Fibroblast of skin of right quadriceps (primary cell): ENCODE results near the gene FAM151B.
"Not testable (repeated sequence)": the region's sequence is repeated elsewhere in the genome, so short reads cannot be mapped to it uniquely, and the experiment has no call there.

Experiments
- DNase-seq: peaks from one replicate; pipeline ENCODE4 v3.0.0-alpha.2; 2013

Gene FAM151B

DNA sequence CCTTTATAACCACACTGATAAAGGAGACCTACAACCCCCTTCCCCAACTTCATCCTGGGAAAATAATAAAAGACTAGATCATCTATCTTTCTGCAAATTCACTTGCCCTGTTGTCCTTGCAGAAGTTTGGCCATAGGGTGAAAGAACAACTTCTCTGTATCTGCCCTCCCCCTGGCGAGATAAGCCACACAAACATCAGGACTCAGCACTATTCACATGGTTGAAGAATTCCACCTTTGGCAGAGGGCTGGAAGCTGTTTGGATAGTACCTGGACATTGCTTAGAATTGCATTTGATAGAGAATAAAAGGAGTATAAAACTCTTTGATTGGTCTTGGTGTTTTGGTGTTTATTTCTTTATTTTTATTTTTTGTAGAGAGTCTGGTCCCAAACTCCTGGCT lies 16.9 kb downstream of the FAM151B start:
- DNase-seq = no peak

DNA sequence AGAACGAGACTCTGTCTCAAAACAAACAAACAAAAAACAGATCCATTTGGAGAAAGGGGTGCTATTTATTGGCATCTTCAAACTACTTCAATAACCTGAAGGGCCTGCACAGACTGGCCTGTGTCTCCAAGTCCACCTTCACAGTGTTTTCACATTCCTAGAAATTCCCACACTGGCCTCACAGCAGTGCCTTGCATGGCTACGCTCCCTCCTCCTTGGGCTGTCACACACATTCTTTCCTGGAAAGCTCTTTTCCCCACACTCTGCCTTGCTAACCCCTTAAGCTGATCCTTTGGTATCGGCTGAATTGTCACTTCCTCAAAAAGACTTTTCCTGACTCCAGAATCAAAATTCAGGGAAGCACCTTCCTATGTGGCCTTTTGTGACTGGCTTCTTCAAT lies 19.8 kb downstream of the FAM151B start:
- DNase-seq = no peak

DNA sequence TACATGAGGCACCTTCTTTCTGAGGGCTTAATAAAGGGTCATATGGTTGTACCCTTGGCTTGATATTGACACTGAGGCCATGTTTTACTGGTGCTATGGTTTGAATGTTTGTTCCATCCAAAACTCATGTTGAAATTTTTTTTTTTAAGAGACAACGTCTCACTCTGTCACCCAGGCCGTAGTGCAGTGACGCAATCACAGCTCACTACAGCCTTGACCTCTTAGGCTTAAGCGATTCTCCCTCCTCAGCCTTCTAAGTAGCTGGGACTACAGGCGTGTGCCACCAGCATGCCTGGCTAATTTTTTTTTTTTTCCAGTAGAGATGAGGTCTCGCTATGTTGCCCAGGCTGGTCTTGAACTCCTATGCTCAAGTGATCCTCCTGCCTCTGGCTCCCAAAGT lies 20.9 kb downstream of the FAM151B start:
- no peak for DNase-seq

DNA sequence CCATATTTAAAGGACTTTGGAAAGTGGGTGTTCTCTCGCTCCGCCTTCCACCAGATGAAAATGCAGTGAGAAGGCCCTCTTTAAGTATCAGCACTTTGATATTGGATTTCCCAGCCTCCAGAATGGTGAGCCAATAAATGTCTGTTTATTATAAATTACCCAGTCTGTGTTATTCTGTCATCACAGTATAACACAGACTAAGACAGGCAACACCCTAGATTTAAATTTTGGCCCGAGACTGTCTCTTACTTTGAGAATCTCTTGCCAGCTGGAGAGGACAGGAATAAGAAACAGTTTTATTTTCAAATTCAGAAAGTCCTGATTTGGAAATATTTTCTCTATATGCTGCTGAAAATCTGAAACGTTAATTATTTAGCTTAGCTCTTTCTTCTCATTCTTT lies 21.5 kb downstream of the FAM151B start:
- DNase-seq = no peak

DNA sequence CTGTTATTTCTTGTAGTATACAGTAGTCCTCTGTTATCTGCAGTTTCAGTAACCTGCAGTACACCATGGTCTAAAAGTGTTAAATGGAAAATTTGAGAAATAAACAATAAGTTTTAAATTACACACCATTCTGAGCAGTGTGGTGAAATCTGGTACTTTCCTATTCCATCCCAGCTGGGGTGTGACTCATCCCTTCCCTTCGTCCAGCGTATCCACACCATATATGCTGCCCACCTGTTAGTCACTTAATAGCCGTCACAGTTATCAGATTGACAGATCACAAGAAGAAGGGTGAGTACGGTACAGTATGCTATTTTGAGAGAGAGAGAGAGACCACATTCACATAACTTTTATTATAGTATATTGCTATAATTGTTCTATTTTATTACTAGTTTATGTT lies 28.9 kb downstream of the FAM151B start:
- DNase-seq = peak; percentile 48

DNA sequence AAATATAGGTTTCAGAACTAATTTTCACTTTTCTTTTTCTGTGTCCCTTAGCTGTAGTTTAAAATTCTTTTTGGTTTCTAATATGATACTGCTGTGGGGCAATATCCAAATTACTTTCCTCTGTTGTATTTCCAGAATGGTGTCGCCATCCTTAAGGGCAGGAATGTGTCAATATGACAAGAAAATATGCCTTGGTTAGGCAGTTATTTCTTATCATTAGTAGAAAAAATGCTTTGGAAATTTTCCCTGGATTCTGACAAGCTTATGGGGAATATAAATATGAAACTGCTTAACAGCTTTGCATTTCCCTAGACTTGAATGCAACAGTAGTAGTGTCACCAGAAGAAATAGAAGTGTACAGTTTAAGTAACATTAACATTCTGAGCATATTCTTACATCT lies 52.8 kb downstream of the FAM151B start:
- DNase-seq = no peak

DNA sequence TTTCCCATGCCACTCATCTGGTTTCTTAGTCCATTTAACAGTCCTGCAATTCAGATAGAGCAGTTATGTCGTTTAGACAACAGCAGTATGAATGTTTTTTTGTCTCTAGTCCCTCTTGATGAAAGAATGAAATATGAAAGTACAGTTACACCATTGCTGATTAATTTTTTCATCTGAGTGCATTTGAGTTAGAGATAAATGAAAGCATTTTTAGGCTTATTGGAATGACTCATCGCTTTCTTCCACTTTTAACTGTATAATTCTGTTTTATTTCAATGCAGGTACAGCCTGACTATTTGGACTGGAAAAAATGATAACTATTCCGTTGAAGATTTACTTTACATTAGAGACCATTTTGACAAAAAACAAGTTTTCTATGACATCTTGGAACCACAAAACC lies 53.5 kb downstream of the FAM151B start:
- DNase-seq = no peak

DNA sequence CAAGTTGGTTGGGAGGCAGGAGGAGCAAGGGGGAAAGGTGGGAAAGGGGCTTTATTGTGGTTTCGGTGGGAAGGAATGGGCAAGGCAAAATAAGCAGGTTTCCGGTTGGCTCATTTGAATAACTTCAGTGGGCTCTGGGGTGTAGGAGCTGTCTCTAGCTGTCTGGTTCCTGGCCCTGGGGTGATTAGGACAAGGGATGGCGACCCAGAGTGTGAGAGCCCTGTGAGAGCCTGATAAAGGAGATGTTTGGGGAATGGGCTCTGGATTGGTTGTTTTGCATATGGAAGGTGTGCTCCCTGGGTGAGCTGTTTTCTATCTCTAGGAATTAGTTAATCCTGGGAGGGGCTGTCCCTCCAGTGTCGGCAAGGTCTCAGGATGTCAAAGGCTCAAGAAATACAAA lies 66.7 kb downstream of the FAM151B start:
- no peak for DNase-seq

DNA sequence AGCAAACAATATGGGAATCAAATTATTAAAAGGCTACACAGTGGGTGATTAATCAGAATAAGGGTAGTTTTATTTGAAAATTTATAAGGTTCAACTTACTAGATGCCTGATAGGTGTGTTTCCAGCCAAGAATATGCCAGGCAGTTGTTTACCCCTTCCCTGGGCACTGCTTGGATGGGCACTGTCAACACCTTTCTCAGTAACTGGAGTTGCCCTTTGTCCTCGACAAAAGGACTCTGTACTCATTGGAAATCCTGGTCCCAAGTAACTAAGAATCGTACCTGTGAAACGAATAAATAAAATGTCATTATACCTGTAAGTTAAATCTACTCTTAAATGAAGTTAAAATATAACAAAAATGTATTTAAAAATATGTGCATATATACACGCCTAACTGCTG lies 67.2 kb downstream of the FAM151B start:
- no peak for DNase-seq

DNA sequence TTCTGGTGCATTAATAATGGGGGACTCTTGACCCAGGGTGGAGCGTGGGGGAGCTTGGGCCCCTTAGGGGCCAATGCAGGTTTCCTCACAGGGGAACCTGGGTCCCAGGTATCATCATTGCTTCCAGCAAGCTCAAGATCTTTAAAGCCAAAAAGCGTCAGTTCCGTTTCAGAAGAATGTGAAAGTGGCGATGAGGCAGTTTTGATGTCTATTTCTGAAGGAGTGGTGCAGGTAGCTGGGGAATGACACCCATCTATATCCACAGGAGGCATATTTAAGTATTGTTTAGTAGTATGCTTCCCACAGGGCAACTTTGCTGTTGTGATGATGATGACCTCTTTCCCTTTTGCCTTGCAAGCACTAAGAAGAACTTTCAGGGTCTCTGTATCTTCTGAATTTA lies 71.3 kb downstream of the FAM151B start:
- no peak for DNase-seq

DNA sequence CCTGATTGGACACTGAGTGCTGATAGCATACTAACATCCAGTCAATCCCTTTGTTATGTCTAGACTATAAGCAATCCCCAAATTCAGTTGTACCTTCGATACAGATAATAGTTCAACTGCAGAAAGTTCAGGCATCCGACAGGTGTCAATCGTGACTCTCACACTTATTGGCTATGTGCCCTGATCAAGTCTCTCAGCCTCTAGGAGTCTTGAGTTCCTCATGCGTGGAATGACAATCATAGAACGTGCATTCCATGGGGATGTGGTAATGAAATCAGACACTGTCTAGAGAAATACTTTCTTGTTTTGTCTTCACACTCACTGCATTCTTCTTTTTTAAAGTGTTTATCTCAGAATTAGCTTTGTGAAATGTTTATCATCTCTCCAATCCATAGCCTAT lies 77.4 kb downstream of the FAM151B start:
- DNase-seq = no peak

DNA sequence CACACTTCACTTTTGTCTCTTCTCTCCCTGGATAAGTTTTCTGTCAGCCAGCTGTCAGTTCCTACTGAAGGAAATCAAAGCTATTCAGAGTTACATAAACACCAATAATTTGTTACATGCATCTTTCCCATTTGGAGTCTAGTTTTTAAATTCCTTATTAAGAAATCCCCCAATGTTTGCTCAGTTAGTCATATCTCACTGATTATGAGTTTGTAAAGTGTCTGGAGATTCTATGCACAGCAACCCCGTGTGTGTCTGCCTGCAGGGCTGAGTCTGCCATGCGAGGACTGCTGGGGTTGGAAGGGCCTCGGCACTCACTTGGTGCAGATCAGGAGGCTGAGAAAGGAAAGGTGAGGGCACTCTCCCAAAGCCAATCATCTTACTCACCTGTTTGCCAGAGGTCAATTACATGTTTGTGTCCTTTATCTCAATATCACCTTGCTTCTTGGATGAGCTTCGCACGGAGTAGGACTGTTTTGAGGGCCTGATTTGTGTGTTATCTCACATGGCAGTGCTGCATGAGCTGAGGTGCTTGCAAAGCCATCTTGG lies 78.9 kb downstream of the FAM151B start:
- no peak for DNase-seq

DNA sequence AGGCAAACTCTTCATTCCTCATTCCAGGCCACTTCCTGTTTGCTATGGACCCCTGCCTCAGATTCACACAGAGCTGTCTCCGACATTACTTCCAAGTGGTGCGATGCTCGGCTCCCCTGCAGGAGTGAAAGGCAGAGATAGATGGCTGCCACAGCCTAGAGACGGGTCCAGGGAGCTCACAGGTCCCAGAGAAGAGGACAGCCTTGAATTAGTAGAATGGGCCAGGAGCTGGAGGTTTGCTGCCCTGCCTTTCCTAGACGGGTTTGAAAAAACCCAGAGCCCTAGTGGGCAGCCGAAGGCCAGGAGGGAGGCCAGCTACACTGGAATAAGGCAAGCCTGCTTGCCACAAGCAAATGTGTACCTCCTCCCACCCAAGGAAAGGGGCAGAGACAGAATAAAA lies 80.4 kb downstream of the FAM151B start:
- no peak for DNase-seq

DNA sequence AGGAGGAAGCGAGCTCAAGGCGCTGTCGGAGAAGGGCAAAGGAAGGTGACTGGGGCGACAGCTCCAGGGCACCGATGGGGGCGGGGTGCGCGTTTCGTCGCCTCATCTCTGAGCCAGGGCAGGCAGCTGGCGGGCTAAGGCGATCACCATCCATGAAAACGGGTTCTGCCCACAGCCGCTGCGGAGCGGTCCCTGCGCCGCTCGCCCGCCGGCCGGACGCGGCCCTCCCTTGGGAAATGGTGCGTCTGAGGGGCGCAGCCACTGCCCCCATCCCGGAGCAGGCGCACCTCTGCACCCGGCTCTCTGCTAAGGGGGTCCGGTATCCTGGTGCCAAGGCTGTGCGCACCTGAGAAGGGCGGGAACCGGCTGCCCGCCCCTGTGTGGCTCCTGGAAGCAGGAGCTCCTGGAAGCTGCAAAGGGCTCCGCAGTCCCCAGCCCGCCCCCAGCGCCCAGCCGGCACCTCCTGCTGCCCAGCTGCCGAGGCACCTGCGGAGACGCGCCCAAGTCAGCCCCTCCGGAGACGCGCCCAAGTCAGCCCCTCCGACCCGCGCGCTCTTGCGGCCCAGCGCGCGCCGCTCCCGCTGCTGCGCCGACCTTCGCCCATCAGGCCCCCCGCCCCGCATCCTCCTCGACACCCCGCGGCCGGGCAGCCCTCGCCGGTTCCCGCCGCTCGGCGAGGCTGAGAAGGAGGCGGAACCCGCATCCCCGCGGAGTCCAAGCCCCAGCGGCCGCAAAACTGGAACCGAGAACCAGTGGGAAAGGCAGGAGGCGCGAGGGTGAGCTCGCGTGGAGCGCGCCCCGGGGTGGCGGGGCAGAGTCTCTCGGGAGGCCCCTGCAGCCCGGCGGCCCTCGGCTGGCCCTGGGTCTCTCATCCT lies 81.4 kb downstream of the FAM151B start:
- DNase-seq = no peak

DNA sequence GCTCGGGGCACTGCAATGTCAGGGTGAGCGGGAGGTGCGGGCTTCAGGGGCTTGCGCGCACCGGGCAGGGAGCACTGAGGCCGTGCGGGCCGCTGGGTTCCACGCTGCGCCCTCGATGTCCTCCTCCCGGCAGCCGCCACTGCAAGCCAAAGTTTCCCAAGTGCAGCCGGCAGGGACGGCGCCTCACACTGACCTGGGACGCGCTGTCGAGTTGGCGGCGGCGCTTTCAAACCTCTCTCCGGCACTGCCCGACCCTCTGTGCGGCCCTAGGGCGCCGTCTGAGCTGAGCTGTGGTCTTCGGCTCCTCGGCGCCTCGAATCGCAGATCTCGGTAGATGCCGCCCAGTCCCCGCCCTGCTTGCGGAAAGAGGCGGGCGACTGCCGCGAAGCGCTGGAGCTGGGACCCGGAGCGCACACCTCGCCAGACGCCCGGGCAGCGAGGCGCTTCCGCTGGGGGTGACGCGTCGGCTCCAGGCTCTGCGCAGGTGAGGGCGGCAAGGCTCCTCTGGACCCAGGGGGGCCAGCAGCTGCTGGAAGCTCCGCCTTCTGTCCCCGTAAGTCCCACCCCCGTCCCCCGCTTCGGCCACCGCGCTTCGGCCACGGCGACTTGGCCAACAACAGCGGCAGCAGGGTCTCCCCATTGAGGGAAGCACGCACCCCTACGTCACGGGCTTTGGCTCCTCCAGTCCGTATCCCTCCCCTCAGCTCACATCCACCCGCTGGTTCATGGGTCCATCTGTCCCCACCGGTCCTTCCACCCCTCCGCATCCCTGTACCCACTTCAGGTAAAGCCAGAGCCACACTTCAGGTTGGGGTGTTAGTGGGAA lies 82.3 kb downstream of the FAM151B start, which contains the start of gene ANKRD34B:
Gene ANKRD34B, minus strand, starts transcription at position 320 of the 826 bp plus-strand sequence. CDS start 10,261 bp downstream, outside the sequence.
- DNase-seq = no peak

DNA sequence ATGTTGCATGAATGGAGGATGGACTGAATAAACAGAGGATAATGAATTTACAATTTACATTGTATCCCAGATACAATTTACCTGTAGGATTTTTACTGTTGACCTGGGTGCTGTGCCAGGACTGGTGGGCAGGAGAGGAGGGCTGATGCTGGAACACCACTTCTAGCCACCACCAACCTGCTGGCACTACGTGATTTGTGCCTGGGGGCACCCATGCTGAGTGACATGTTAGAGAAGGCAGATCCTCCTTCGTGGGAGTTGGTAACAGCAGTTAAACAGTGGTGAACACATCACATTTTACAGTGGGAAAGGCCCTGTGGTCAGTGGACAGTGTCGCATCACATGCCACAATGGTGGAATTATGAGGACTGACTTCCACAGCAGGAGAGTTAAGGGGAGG lies 85.2 kb downstream of the FAM151B start:
- DNase-seq = no peak

DNA sequence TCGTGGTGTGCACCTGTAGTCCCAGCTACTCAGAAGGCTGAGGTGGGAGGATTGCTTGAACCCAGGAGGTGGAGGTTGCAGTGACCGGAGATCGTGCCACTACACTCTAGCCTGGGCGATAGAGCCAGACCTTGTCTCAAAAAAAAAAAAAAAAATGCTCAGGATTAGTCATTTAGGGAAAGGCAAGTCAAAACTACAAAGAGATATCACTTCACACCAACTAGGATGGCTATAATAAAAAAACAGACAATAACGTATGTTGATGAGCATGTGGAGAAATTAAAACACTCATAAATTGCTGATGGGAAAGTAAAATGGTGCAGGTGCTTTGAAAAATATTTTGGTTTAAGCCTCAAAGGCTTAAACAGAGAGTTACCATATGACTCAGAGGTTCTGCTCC lies 88.5 kb downstream of the FAM151B start:
- DNase-seq = no peak

DNA sequence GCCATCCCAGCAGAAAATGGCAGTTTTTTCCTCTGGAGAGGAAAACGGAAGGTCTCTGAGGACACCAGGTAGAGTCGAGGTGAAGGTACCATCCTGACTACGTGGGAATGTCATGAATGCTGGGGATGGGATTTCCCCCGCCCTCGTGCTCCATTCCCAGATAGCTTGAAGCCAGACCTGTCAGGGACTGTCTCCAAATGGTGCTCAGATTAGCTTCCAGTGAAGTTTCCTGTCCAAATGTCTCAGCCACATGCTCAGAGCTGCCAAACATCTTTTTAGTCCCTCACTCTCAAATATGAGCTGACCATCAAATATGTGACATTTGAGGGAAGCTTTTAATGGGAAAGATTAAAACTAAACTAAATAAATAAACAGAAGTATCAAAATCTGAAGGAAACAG lies 89.8 kb downstream of the FAM151B start:
- no peak for DNase-seq

DNA sequence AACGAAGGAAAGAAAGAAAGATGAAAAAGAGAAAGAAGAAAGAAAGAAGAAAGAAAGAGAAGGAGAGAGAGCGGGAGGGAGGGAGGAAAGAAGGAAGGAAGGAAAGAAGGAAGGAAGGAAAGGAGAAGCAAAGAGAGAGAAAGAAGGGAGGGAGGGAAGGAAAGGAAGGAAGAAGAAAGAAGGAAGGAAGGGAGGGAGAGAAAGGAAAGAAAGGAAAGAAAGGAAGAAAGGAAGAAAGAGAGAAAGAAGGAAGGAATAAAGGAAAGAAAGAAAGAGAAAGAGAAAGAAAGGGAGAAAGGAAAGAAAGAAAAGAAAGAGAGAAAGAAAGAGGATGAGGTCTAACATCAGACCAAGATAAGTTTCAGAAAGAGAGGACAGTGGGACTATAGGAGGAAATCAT lies 91.2 kb downstream of the FAM151B start:
- DNase-seq = no peak

DNA sequence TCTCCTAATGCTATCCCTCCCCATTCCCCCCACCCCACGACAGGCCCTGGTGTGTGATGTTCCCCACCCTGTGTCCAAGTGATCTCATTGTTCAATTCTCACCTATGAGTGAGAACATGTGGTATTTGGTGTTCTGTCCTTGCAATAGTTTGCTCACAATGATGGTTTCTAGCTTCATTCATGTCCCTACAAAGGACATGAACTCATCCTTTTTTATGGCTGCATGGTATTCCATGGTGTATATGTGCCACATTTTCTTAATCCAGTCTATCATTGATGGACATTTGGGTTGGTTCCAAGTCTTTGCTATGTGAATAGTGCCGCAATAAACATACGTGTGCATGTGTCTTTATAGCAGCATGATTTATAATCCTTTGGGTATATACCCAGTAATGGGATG lies 92.4 kb downstream of the FAM151B start:
- not testable (repeated sequence) for DNase-seq

DNA sequence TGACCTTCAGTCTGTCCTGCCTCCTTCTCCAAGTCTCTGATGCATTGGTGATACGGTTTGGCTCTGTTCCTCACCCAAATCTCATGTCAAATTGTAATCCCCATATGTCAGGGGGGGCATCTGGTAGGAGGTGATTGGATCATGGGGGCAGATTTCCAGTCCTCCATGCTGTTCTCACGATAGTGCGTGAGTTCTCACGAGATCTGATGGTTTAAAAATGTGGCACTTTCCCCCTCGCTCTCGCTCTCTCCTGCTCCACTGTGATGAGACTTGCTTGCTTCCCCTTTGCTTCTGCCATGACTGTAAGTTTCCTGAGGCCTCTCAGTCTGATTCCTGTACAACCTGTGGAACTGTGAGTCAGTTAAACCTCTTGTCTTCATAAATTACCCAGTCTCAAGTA lies 96.9 kb downstream of the FAM151B start:
- no peak for DNase-seq

DNA sequence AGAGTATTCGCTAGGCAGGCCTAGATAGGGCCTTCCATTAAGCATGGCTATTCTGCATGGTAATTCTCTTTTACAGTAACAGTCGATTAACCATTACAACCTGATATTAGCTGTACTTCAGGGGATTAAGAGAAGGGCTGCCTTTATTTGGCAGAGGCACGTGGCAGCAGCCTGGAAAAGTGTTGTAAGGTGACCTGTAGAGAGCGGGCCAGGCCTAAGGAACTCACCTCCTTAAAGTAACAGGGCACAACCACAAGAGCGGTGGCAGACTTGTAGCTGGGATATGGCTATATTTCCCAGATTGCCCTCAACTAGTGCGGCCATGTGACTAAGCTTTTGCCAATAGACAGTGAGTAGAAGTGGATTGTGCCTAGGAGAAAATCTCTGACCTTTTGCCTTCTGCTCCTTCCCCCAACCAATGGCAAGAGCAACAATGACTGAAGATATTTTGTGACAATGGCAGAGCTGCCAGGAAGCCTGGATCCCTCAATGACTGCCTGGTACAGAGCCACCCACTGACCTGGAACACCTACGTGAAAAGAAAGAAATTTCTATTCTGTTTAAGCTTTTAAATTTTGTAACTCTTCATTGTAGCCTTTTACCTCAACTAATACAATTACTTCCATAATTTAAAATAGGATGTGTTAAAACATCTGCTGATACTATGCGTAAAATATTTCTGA lies 101.1 kb downstream of the FAM151B start:
- DNase-seq = no peak

DNA sequence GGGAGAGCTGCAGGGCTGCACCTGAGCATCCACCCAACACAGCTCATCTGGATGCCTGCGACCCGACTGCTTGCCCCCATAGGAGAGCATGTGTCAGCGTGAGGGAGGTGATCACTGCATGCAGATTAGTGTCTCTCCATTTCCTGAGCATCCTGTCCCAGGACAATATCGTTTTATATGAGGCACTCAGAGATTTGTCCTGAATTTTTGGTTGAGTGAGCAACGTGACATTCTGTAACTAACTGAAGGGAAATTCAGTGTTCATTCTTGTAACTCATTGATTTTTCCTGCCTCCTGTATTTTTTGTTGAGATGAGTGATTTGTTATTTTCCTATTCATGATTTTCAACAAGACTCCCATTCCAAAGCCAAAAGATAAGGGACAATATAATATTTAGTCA lies 102.9 kb downstream of the FAM151B start:
- no peak for DNase-seq
